ENCODE results near the gene ATP5MC2. TPM values are rescaled to one million over a fixed set of nuclear protein-coding genes. Genes with fewer than 3 reads are reported as not detected.
"Not testable (repeated sequence)": the region's sequence is repeated elsewhere in the genome, so short reads cannot be mapped to it uniquely, and the experiment has no call there.

The ATP5MC2 gene
- 391 and 444 TPM in 2 replicates for total RNA-seq (2014; rRNA removed; shearing (Covaris generic))

GRCh38 chr12:53675701-53676607 is at the start of gene ATP5MC2:
TSS of gene ATP5MC2 (minus strand) at chr12:53676083. CDS start at chr12:53672614, 3,469 bp downstream.
- DNase-seq (ENCODE audit: low spot score): peak; percentile 99

DNA sequence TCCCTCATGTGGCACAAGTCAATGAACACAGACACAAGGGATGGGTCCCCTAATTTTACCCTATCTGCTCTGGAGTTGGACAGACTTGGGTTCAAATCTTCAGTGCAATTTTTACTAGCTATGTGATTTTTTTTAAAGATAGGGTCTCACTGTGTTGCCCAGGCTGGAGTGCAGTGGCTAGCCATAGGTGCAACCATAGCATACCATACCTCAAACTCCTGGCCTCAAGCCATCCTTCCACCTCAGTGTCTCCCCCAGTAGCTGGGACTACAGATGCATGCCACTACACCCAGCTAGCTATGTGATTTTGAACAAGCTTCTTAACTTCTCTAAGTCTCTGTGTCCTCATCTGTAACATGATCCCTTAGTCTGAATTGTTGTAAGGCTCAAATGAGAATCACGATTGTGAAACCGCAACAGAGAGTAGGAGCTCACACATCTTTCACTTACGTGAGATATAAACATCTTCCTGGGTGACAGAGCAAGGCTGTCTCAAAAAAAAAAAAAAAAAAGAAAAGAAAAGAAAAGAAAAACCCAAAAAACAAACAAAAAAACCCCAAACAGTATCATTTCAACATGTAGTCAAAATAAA is 46.7 kb upstream of the ATP5MC2 start:
- peak; percentile 38 for DNase-seq (ENCODE audit: low spot score)

DNA sequence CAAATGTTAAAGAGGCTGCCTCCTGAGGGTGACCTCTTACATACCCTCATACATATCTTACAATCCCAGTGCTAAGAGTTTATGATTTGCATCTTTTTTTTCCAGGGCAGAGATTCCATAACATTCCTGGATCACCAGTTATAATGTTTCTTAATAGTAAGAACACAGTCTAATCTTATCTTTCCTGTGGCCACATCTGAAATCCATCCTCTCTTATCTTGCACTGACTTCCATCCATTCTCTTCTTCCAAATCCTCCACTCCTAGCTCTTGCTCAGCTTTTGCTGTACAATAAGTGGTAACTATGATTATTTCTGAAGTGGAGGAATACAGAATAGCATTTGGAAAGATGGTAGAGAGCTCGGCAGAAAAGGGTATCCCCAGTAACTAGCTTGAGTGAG is 45.1 kb upstream of the ATP5MC2 start:
- DNase-seq (ENCODE audit: low spot score): no peak

DNA sequence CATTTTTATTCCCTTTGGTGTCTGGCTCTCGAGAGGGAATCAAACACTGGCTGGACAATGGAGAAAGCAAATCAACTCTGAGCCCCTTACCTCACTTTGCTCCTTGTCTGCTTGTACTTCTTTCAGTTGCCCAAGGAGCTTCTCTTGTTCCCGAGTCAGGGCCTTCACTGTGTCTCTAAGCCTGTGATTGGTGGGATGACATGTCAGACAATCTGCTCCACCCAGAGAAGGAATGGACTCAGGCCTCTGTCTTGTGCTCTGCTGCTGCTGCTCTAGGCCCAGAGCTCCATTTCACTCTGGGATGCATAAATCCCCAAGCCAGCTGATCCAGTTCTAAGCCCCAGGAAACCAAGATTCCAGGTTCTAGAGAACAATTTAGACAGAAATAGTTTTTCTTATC is 43.8 kb upstream of the ATP5MC2 start:
- no peak for DNase-seq (ENCODE audit: low spot score)

DNA sequence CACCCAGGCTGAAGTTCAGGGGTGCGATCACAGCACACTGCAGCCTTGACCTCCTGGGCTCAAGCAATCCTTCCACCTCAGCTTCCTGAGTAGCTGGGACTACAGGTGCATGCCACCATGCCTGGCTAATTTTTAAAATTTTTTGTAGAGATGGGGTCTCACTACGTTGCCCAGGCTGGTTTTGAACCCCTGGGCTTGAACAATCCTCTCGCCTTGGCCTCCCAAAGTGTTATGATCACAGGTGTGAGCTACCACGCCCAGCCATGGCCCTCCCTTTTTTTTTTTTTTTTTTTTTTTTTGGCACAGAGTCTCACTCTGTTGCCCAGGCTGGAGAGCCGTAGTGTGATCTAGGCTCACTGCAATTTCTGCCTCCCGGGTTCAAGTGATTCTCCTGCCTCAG is 42.7 kb upstream of the ATP5MC2 start:
- DNase-seq (ENCODE audit: low spot score): not testable (repeated sequence)

DNA sequence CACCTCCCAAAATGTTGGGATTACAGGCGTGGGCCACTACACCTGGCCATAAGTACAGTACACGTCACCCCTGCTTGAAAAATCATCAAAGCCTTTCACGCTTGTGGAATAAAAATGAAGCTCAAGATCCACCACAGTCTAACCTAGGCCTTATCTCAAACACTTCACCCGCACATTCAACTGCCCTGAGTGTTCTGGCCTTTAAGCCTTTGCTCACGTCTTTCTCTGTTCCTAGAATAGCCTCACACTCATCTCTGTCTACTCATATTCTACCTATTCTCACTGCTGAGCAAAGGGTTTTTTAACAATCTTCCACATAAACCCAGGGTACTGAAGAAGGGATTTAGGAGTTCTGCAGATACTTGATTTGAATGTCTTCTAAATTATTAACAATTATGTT is 41.4 kb upstream of the ATP5MC2 start:
- no peak for DNase-seq (ENCODE audit: low spot score)

DNA sequence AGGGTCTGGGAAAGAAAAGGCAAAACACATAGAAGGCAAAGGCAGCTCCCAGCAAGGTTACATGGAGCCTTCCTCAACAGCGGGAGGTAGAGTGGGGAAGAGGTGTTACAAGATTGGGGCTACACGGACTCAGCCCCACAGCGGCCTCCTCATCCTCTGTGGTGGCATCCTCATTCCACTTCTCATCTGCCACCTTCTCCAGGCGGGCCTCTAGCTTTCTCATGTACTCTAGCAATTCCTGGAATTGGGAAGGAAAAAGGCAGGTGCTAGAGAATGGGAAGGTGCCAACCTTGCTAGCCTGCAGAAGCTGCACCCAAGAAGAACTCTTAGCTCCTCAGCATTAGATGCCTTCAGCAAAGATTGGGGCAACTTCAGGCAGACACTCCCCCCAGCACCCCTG is 38.1 kb upstream of the ATP5MC2 start:
- DNase-seq (ENCODE audit: low spot score): no peak

- DNase-seq (ENCODE audit: low spot score): no peak
Observed at GRCh38 chr12:53713516-53713915, 37.6 kb upstream of the ATP5MC2 start.

- no peak for DNase-seq (ENCODE audit: low spot score)
Observed at GRCh38 chr12:53712059-53712643, 36.3 kb upstream of the ATP5MC2 start.

DNA sequence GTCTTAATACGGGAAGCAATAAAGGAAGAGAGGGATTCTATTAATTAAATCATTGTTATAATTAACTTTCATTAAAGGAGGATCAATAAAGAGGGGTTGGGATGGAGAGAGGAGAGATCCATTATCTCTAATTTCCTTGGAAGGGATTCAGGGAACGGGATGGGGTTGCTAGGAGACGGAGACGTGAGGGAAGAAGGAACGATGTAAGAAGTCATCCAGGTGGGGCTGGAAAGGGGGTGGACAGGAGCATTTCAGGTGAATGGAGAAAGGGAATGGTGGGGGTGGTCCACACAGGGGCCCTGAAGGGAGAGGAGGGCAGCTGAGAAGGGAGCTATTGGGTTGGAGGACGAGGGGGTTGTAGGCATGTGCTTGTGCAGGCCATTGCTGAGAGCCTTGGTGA is 34.2 kb upstream of the ATP5MC2 start:
- no peak for DNase-seq (ENCODE audit: low spot score)

- DNase-seq (ENCODE audit: low spot score): no peak
Observed at GRCh38 chr12:53709671-53710070, 33.8 kb upstream of the ATP5MC2 start.

DNA sequence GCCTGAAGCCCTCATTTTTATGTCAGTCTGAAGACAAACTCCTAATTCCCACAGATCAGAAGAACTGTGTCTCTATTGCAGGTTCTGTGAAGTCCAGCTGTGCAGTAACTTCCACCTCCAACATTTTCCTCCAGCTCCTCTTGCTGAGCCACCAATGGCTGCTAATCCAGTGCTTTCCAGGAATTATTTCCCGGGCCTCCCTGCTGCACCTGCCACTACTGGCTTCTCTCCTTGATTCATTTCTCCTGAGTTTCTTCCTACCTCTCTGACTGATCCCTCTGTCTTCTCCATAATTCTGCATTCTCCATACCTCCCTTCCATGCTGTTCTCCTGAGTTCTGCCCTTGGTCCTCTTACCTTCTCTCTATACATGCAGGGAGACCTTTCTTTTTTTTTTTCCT is 30.2 kb upstream of the ATP5MC2 start:
- DNase-seq (ENCODE audit: low spot score): no peak

GRCh38 chr12:53703756-53704155 is 27.9 kb upstream of the ATP5MC2 start:
- DNase-seq (ENCODE audit: low spot score): no peak

GRCh38 chr12:53701518-53702264 is 25.8 kb upstream of the ATP5MC2 start:
- peak; percentile 67 for DNase-seq (ENCODE audit: low spot score)

- DNase-seq (ENCODE audit: low spot score): no peak
Observed at GRCh38 chr12:53700567-53700966, 24.7 kb upstream of the ATP5MC2 start.

GRCh38 chr12:53699678-53700025 is 23.8 kb upstream of the ATP5MC2 start:
- no peak for DNase-seq (ENCODE audit: low spot score)

GRCh38 chr12:53698948-53699677 is 23.2 kb upstream of the ATP5MC2 start:
- DNase-seq (ENCODE audit: low spot score): no peak

DNA sequence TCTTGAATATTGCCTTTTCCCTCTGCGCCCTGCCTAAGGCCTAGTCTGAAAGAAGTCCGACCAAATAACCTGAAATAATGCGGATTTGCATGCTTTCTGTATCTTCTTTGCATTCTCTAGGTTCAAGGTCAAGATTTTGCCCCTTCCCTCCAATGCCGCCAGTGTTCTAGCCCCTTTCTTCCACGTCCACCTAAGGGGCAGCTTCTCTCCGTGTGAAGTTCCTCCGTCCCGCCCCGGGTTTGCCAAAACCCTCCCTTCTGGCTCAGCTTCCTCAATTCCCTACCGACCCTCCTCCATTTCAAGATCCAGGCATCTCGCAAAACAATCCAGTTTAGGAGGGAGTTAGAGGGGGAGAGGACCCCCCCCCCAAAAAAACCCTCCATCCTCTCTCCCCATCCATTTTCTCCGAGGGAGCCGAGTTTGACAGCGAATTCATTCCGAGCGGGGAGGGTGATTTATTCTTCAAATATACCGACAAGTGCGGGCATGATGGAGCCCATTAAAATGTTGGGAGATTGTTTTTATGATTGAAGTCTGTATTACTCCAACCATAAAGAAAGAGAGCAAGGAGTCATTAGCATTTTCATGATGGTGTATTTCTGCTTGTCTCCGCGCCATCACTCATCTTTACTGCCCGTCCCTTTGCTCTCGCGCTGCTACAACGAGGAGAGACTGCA is 20.9 kb upstream of the ATP5MC2 start:
- no peak for DNase-seq (ENCODE audit: low spot score)

- peak; percentile 31 for DNase-seq (ENCODE audit: low spot score)
Observed at GRCh38 chr12:53696285-53696654, 20.4 kb upstream of the ATP5MC2 start.

GRCh38 chr12:53695152-53696145 is 19.6 kb upstream of the ATP5MC2 start:
- no peak for DNase-seq (ENCODE audit: low spot score)
